Fibroblast of skin of abdomen (primary cell): ENCODE measurements around the gene SMCO3.
A peak's percentile ranks its signal among the peaks of the same experiment; 100 is the strongest.
"Not testable (repeated sequence)": the region's sequence is repeated elsewhere in the genome, so short reads cannot be mapped to it uniquely, and the experiment has no call there.

Experiments used
- DNase-seq: peaks from one replicate; pipeline ENCODE4 v3.0.0-alpha.2; 2013

Gene SMCO3

GRCh38 chr12:14774074-14774905 is 39.7 kb downstream of the SMCO3 start:
- DNase-seq = peak; percentile 96

GRCh38 chr12:14773685-14774073 is 40.3 kb downstream of the SMCO3 start:
- peak; percentile 5 for DNase-seq

DNA sequence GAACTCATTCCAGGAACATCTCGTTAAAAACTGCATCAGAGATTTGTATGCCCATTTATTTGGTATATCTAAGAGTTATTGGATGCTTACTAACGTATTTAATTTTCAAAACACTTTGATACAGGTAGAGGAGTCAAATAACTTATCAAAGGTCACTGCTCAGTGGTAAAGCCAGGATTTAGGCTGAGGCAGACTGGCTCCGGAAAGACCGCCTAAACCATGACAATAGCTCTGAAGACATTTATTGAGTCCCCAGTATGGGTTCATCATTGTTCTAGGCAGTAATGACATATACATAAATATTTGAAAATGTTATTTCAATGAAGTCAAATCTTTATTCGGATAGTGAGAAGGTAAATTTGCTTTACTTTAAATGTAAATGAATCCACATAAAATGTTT is 41.0 kb downstream of the SMCO3 start:
- no peak for DNase-seq

GRCh38 chr12:14771651-14772137 is 42.3 kb downstream of the SMCO3 start:
- no peak for DNase-seq

DNA sequence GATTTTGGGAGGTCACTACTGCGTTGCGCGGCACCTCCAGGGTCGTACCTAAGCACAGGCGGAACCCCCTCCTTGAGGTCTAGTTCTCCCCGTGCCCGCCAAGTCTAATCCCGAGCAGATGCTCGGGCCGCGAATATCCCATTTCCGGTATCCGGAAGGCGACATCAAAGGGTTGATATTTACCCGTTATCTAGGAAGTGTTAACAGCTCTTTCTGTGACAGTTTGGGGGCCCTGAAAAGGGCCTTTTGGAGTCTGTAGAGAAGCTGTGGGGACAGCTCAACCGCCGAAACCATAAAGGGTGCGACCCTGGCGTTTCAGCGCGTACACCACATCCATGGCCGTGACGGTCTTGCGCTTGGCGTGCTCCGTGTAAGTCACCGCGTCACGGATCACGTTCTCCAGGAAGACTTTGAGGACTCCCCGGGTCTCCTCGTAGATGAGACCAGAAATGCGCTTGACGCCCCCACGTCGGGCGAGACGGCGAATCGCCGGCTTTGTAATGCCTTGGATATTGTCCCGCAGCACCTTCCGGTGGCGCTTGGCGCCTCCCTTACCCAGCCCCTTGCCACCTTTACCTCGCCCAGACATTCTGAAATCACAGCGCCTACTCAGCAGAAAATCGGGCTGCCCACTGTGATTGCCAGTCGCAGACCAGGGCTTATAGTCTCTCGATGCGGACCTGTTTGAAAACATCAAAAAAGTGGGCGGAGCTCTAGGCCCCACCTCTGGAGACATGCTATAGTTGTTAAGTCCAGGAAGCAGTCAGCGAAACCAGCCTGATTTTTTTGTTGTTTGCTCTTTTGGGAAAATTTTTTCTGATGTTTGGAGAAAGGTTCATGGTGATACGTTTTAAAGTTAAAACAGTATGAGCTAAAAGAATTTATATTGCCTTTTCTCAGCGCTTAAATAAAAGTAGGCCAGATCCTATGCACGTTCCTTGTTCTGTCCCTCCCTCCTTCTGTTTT is 43.2 kb downstream of the SMCO3 start:
- DNase-seq = peak; percentile 93

- peak; percentile 63 for DNase-seq
Measured at GRCh38 chr12:14769969-14770495, 44.0 kb downstream of the SMCO3 start.

DNA sequence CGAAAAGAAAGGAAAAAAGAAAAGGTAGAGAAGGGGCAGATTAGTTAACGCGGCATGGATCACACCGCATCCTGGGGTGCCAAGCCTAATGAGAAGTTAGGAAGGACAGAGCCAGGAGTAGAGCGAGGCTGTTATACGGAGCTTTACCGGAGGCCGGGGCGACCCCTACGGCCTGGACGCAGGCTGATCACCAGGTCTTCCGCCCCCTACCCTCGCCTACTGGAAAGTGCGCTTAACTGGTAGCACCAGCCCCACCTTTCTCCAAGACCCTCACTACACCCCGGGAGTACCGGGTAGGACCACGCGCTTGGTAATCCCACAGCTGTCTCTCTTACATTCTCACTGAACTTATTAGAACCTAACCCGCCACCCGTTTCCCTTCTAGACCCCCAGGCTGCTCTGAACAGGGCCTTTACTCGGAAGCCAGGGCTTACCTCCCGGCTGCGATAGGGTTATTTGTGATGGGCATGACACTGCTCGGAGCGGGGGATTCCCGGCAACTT is 44.5 kb downstream of the SMCO3 start:
- DNase-seq = no peak

- DNase-seq = no peak
Measured at GRCh38 chr12:14768823-14769405, 45.1 kb downstream of the SMCO3 start.

- DNase-seq = no peak
Measured at GRCh38 chr12:14767617-14768016, 46.4 kb downstream of the SMCO3 start.

DNA sequence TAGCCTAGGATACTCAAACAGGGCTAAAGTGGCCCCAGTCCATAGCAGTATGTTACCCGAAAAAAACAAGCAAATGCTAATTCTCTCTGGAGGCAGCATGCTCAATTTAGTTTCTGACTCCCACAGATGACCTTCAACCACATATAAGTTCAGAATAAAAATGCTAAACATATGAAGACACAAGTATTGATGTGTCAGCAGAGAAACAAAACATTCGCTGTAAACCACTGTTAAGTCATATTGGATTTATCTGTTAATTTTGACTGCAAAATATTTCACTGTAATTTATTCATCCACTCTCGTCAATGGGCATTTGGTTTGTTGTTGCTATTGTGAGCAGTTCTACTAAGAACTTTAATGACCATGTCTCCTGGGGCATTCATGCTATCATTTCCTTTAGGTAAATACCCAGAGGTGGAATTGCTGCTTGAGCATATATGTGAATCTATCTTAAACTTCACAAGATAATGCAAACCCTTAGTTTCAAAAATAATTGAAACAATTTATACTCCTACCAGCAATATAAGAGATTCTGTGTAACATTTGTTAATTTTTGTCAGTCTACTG is 47.2 kb downstream of the SMCO3 start:
- no peak for DNase-seq

- not testable (repeated sequence) for DNase-seq
Measured at GRCh38 chr12:14766020-14766419, 48.0 kb downstream of the SMCO3 start.

DNA sequence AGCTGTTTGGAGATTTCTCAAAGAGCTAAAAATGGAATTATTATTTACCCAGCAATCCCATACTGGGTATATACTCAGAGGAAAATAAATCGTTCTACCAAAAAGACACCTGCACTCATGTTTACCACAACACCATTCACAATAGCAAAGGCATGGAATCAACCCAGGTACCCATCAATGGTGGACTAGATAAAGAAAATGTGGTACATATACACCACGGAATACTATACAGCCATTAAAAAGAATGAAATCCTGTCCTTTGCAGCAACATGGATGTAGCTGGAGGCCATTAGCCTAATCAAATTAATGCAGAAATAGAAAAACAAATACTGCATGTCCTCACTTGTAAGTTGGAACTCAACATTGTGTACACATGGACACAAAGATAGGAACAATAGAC is 48.6 kb downstream of the SMCO3 start:
- DNase-seq = no peak

DNA sequence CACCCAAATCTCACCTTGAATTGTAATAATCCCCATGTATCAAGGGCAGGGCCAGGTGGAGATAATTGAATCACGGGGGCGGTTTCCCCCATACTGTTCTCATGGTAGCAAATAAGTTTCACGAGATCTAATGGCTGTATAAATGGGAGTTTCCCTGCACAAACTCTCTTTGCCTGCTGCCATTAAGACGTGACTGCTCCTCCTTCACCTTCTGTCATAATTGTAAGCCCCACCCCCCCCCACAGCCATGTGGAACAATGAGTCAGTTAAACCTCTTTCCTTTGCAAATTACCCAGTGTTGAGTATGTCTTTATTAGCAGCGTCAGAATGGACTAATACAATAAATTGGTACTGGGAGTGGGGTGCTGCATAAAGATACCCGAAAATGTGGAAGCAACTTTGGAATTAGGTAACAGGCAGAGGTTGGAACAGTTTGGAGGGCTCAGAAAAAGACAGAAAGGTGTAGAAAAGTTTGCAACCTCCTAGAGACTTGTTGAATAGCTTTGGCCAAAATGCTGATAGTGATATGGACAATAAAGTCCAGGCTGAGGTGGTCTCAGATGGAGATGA is 54.2 kb downstream of the SMCO3 start:
- not testable (repeated sequence) for DNase-seq

DNA sequence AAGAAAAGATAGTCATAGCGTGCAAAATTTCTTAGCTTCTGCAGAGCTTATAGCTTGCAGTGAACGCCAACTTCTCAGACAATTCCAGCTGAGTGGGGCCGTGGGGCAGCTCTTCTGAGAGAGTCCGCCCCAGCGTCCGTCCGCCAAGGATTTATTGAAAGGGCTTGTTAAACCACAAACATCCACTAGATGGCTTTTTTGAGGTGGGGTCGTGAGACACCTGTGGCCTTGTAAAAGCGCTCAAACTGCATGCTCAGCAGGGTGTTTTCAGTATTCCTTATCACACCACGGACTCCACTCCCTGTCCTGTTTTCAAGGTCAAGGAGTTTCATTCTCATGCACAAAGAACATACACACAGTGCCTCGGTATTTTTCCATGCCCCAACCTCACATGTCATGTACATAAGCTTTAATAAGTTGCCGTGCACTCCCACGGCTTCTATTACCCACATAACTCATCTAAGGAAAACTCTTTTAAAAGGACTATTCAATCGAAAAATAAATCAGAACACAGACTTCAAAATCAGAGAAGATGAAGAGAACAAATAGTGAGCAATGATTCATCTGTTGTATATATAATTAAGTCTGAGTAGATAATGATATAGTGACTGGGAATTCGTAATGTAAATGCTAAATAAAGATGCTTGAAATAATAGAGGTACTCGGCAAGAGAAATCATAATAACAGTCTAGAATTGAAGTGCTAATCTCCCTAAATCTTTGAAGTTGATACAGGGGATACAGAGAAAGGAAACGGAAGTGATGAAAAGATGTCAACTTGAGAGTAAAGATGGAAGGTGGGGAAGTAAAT is 57.4 kb downstream of the SMCO3 start:
- no peak for DNase-seq
